AG20443 (cell line): ENCODE measurements around the gene ALKBH3.

Experiments used
- DNase-seq: peaks from one replicate; pipeline ENCODE4 v3.0.0; 2012; ENCODE audit warnings: low spot score, mixed read lengths

The ALKBH3 gene

GRCh38 chr11:43922744-43923405 is 42.2 kb downstream of the ALKBH3 start:
- no peak for DNase-seq

- DNase-seq: peak; percentile 68
Observed at GRCh38 chr11:43923406-43924111, 42.9 kb downstream of the ALKBH3 start.

GRCh38 chr11:43924112-43924855 is 43.7 kb downstream of the ALKBH3 start:
- DNase-seq: no peak

GRCh38 chr11:43925063-43925931 is 44.7 kb downstream of the ALKBH3 start:
- no peak for DNase-seq

GRCh38 chr11:43925932-43926505 is 45.4 kb downstream of the ALKBH3 start:
- DNase-seq: no peak

- no peak for DNase-seq
Observed at GRCh38 chr11:43927070-43927469, 46.4 kb downstream of the ALKBH3 start.

- no peak for DNase-seq
Observed at GRCh38 chr11:43927925-43928707, 47.5 kb downstream of the ALKBH3 start.

GRCh38 chr11:43928721-43929120 is 48.1 kb downstream of the ALKBH3 start:
- DNase-seq: no peak

GRCh38 chr11:43930868-43931716 is 50.5 kb downstream of the ALKBH3 start:
- no peak for DNase-seq

GRCh38 chr11:43931717-43932039 is 51.0 kb downstream of the ALKBH3 start:
- no peak for DNase-seq

GRCh38 chr11:43933226-43933607 is 52.6 kb downstream of the ALKBH3 start:
- DNase-seq: no peak

GRCh38 chr11:43933608-43934551 is 53.2 kb downstream of the ALKBH3 start:
- DNase-seq: peak; percentile 56

- DNase-seq: no peak
Observed at GRCh38 chr11:43934601-43935423, 54.2 kb downstream of the ALKBH3 start.

- DNase-seq: no peak
Observed at GRCh38 chr11:43935424-43935979, 54.9 kb downstream of the ALKBH3 start.

GRCh38 chr11:43936076-43936475 is 55.4 kb downstream of the ALKBH3 start:
- DNase-seq: no peak

- DNase-seq: peak; percentile 89
Observed at GRCh38 chr11:43937434-43938411, 57.1 kb downstream of the ALKBH3 start.
